HL-60 (cell line): ENCODE results near the gene SPAG9.
"Not testable (repeated sequence)": the region's sequence is repeated elsewhere in the genome, so short reads cannot be mapped to it uniquely, and the experiment has no call there.

ENCODE experiments used
- CTCF ChIP-seq: IDR thresholded peaks from one replicate; pipeline ENCODE4 v1.5.1; 2011; ENCODE audit warnings: low read length, control low read depth, inconsistent platforms; ENCODE audit not compliant: insufficient read depth
- GABPA ChIP-seq: IDR thresholded peaks from 2 replicates; pipeline ENCODE4 v1.6.1; 2012; ENCODE audit warnings: low read depth
- POLR2AphosphoS5 ChIP-seq: IDR thresholded peaks from 2 replicates; pipeline ENCODE4 v1.6.1; 2012; ENCODE audit warnings: low read depth
- SPI1 ChIP-seq: IDR thresholded peaks from 2 replicates; pipeline ENCODE4 v1.6.1; 2012; ENCODE audit warnings: low read depth, mild to moderate bottlenecking, borderline replicate concordance

- not testable (repeated sequence) for TF ChIP-seq CTCF, SPI1, GABPA, POLR2AphosphoS5
These were observed 37.3 kb downstream of the SPAG9 start for GRCh38 chr17:51083364-51083763.
